HPDE6-E6E7 (cell line): ENCODE data around the gene EMILIN2.

Source experiments
- DNase-seq: peaks from one replicate; pipeline ENCODE4 v3.0.0; 2011; ENCODE audit warnings: missing footprints; ENCODE audit errors: extremely low spot score

EMILIN2 gene

DNA sequence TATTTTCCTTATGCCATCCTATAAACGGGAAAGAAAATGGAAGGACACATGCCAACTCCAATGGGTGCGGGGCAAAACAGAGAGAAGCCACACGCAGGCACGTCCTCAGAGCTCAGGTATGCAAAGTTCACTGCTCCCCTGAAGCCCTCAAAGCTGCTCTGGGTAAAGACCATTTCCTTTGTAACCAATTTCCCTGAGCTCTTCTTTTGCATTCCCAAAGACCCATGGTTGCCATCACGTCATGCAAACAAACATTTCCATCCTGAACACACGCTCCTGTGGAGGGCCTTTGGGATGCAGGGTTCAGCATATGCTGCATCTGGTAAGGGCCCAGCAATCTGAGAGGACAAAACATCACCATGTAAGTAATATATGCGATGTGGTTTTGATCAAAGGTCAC is 69.4 kb downstream of the EMILIN2 start:
- no peak for DNase-seq

DNA sequence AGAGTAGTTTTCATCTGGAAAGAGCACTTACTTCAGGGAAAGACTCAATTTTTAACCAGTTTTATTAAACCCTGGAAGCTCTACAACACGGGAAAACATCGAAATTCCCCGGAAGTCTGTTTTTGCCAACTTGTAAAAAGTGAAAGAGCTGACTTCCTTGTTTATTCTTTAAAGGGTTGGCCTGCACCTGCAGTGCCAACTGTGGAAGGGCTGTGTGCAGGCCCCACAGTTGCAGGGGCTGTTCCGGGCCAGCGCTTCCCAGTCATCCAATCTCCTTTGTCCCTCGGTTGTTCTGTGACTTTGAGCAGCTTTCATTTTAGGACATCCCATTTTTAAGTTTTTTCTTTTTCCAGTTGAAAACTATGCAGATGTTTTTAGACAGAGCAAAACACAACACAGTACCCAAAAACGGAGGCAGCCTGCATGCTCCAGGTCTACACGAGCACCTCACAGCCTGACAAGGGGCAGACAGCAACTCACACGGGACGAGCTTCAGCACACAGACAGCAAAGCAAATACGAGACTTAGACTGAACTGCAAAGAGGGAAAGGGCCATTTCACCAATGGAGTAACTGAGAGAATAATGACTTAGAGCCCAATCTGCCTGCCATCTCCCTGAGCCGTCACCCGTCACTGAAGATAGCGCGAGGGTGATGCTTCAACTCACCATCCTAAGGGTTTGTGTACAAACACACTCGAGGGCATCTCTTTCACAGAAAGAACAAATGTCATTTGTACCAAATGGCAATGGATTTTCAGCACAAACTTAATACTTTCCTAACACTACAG is 70.6 kb downstream of the EMILIN2 start:
- no peak for DNase-seq

DNA sequence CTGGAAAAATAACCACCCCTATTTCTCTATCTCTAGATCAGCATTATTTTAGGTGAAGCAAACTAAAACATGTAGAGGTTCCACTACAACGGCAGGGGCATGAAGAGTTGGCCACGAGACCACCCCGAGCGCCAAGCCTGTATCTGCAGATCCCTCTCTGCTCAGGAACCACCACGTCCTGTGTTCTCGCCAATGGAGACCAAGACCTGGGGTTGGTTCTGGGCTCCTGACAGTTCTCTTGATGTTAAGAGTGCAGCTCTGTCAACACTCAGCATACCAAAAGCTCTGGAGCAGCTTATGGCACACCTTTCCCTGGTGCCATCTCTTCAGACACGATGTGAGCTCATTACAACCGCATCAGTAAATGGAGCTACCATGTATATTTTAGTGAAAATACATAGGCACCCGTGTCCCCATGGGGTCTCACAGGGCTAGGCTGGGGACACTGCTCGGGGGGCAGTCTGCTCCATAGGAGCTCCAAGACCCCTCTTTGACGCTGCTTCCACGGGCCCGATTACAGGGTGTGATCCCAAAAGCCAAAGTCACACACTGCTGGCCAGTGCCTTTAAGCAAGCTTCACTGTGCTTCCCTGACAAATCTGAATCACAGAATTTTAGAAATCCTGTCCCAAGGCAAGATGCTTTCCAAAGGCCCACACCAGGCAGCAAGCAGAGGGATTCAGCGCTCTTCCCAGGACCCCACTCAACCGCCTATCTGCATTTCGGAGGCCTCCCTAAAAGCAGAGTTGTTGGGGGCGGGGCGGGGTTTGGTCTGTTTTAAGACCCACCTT is 72.2 kb downstream of the EMILIN2 start:
- DNase-seq = no peak

DNA sequence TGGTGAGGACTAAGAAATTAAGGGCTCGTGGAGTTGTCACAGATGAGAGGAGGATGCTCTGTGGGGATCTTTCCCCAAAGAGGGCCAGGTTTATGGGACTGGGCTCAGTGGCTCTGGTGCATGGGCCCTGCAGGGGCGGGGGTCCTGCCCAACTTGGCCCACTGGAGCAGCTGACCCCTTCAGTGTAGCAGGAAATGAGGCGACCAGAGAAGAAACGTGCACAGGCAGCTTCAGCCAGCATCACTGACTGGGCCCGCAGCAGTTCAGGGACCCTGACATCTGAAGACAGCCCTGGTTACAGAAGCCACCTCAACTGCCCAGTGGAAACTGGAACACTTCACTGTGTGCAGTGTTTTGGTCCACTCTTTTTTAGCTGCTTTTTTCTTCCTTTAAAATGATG is 72.8 kb downstream of the EMILIN2 start:
- DNase-seq = no peak

DNA sequence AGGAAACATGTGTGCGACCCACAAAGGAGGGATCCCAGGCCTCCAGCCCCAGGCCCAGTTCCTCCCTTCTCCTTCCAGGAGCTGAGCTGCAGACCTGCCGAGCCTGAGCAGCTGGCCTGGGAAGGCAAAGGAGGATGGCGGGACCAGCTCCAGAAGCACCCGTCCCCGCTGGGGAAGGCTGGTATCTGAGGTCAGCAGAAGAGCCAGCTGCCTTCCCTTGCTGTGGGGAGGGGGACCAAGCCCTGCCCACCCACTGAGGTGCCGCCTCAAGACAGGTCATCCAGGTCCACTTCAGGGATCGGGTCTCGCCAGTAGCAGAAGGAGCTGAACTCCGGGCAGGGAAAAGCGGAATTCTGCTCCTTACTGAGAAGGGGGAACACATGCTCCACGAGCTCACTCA is 73.2 kb downstream of the EMILIN2 start:
- DNase-seq = no peak

DNA sequence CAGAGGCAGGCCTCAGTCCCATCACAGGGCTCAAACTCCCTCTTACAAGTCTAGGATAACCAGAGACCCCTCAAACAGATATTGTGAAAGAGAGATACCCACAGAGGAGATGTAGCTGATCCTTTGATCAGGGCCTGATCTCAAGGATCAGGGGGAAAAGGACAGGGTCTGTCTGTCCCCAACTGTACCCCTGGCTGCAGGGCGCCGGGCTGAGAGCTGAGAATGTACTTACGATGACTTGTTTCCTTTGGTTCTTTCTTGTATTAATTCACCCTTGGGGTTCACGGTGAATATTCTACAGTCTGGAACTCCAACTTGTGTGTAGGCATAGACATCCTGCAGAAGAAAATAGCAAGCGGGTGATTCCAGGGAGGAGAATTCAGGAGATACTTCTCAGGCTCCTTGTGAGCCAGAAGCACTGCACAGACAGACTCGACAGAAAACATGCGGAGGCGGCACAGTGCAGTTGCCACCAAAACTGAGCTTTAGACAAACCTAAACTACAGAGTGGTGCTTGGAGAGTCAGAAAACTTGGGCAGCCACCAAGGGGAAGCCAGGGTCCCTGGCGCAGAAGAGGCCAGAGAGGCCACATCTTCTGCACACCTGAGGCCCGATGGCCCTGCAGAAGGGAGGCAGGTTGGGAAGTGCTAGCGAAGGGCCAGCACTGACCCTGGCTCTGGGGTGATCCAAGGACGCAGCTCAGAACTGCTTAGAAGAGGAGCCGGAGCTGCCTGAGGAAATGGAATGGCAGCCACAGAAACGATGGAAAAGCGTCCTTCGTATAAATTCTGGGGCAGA is 73.9 kb downstream of the EMILIN2 start:
- no peak for DNase-seq

DNA sequence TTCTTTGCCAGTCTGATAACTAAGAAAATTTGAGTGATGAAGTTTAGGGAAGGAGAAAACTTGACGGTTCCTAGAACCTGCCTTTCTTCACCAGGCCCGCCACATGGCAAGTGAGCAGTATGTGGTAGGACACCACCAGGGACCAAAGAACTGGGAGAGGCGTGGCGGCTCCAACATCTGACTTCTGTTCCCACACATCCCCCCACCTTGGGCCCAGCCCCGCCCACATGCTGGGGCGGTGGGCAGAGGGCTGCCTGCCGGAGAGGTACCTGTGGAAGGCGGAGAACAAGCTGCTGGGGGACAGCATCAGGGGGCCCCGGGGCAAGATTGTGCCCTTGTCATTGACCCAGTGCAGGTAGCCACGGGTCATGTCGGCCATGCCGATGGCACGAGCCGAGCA is 75.0 kb downstream of the EMILIN2 start:
- no peak for DNase-seq

DNA sequence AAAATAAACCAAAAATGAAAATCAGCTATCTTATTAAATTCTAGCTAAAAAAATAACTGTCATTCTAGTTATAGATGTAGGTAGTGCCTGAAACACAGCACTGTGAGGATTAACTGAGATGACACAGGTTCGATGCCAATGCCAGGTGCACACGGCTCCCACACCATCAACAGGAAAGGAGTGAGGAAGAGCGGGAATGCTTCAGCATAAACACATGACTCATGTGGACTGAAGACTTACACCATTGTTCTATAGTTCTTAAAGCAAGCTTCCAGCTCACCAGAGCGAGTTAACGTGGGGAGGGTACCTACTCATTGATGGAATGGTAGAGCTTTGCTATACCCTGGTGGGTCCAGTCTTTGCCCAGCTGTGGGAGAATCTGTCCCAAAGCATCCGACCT is 76.7 kb downstream of the EMILIN2 start:
- no peak for DNase-seq

DNA sequence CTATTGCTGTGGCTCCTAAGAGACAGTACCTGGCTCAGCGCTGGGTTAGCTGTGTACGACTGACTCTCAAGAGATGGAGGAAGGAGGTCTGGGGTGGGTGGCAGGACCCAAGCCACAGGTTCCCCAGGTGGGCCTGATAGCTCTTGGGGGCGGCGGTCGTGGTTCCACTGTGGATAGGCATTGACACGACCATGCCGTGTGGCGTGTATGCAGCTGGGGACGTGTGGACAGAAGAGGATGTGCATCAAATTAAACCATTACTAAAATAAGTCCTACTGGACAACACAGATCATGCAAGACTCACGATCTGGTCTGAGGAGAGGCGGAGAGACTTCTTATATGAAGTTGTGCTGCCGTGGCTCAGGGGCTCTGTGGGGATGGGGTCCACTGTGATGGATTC is 78.1 kb downstream of the EMILIN2 start:
- no peak for DNase-seq

DNA sequence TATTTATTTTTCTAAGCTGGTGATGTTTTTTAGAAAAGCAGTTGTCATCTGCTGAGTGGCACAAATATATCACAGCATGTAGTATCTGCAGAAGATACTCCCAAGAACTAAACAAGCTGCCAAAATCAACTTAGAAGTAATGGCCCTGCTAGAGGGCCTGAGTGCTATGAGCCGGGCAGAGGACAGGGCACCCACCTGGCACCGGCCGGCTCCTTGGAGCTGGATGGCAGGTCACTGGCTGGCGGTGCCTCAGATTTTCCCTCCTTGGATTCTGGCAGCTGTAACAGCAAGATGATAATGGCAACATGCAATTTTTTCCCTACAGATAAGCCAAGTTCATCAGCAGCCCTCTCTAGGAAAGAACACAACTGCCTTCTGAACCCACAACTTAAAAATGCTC is 79.7 kb downstream of the EMILIN2 start:
- DNase-seq = no peak

DNA sequence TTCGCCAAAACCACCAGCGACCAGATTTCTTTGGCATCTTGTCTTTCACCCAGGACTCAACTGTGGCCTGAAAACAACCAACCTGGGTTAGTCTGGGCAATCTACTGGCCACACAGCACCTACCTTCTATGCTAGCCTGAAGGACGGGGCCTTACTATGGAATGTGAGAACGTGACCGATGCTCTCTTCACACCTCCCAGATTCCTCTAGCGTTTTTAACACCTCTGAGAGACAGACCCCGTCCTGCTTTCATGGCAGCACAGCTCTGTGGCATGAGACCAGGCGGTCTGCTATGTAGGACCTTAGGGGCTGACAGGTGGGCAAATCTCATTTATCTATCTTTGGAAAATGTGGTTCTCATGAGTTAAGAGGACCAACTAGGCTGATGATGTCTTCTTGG is 80.9 kb downstream of the EMILIN2 start:
- DNase-seq = no peak

DNA sequence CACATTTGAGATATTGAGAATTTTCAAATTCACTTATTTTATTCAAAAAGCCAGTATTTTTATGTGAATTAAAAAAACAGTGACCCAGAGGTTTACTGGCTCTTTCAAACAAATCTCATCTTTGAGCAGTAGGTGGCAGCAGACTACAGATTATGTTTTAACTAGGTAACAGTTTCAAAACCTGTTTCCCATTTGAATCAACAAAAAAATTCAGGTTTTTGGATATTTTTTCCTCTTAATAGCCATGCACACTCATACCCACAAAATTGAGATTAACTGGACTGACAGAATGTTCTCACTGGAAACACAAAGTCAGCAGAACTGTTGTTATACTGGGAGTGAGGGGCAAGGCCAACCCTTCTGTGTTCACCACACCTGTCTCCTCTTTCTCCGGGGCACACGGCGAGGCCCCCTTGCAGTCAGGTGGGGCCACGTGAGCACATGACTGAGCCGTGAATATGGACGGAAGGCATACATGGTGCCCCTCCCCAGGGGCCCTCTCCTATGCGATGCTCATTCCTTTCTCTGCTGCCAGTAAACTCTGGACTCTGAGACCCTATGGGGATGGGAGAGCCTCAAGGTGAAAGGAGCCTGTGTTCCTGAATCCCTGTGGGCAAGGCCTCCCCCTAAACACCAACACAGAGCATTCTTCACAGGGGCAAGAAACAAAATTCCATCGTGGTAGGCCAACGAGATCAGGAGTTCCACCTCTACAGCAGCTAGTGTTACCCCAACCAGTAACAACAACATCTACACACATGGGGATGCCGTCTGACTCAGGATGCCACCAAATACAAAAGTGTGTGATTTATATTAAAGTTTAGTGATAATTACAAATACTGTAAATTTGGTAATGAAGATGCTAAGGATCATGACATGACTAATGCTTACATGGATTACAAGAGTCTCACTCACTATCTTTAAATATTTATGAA is 85.7 kb downstream of the EMILIN2 start:
- peak; percentile 28 for DNase-seq

DNA sequence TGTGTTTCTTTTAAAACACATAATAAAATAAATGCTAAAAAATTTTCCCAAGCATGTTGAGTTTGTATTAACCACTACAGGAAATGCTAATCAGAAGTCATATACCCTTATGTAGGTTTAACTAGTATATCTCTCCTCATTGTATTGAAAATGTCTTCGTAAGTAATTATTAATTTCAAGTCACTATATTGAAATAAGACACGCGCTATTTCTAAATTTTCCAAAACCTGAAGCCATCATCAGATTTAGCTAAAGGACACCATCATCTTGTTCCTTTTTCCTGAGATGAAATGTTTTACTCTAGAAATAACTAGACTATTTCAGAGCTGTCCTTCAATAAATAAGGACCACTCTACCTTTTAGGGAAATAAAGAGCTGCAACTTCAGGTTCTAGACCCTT is 87.2 kb downstream of the EMILIN2 start:
- no peak for DNase-seq

DNA sequence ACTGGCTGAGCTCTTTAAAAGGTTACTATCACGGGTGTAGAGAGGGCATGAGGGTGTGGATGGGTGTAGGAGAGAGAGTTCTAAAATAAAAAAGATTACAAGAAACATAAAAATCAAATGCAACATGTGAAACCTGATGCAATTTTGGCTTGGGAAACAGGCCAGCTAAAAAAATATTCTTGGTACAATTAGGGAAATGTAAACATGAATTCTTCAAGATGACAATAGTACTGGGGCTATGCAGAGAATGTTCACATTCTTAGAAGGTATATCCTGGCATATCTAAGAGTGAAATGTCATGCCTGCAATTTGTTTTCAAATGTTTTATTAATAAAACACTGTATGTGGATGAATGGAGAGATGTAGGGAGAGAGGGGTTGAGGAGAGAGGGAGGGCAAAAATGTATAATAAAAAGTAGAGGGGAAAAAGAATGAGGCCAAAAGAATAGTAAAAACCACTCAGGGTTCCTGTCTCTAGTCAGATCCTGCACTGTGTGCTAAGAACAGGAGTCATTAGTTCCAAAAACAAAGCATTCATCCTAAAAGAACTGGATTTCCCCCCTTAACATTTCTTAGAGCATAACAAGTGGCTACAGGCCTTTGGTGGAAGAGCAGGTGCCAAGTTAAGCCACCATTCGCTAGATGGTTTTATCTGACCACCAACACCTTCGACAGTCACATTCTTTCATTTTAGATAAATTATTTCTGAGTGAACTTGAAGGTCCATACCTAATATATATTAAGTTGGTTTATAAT is 88.8 kb downstream of the EMILIN2 start:
- no peak for DNase-seq

DNA sequence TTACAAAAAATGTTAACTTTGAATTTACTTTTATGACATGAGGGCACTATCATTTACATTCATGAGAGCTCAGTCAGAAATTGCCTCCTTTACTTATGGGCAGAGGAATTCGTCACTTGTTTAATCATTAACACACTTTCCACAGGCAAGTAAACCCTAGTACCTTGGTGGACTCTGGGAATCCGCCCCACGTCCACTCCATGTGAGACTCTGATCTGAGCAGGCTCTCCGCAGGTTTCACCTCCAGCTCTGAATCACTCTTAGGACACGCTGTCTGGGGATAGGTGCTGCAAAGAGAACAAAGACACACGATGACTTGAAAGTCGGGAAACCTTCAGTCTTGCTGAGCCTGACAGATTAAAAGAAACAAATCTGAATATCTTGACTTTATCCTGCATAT is 92.5 kb downstream of the EMILIN2 start:
- DNase-seq = no peak

DNA sequence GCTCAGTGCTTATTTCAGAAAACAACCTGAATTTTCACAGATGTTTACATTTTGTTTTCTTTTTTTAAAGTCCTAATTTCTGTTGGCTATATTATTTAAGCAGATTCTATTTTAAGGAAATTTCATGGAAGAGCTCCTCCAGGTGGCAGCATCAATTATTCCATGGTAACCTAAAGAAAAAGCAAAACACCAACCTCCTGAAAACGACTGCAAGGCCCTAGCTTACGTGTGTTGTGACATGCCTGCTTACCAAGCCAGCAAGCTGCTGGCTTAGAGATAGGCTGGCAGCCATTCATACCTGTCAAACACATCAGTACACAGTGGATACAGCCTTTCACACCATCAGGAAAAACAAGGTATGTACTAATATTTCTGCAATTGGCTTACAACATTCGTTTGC is 101.2 kb downstream of the EMILIN2 start:
- peak; percentile 67 for DNase-seq

DNA sequence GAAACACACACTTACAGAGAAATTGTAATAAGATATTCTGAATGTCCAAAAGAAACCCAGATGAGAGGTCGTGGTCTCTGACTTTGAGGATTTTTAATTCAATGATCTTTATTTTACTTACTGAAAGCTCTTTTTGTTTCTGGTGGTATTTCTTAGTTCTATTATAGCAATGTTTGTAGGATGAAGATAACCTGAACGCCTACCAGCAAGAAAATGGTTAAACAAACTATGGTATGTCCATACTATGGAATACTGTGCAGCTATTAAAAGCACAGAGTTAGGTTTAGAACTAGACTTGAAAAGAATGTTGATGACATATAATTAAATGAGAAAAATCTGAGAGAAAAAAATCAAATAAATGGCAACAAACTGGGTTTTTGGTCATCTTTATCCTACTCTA is 105.8 kb downstream of the EMILIN2 start:
- no peak for DNase-seq

DNA sequence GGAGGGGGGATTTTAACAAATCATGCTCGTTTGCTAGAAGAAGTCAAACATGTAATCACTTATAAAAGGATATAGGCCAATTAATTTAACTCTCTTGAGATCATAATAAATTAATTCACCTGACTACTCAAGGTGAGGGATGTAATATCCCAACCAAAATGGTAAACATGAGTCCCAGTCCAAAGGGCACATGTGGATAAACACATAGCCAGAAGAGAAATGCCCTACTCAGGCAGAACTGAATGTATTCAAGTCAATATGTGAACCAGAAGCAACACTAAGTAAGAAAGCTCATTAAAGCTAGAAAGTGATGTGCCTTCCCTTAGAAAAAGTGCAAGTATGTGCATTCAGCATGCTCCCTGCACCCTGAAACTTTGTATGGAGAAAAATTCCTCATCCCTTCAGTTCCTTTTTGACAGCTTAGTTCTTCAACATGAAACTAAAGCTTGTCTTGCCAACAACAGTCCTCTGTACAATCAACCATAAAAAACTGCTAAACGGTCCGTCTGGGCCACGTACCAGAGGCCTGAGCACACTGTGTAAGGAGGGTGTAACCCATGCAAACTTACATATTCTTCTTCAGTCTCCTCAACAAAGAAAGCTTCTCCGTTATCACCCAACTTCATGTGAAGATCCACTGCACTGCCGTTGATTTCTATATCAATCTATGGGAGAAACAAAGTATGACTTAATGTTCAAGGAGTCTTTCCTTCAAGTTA is 107.3 kb downstream of the EMILIN2 start:
- DNase-seq = no peak

DNA sequence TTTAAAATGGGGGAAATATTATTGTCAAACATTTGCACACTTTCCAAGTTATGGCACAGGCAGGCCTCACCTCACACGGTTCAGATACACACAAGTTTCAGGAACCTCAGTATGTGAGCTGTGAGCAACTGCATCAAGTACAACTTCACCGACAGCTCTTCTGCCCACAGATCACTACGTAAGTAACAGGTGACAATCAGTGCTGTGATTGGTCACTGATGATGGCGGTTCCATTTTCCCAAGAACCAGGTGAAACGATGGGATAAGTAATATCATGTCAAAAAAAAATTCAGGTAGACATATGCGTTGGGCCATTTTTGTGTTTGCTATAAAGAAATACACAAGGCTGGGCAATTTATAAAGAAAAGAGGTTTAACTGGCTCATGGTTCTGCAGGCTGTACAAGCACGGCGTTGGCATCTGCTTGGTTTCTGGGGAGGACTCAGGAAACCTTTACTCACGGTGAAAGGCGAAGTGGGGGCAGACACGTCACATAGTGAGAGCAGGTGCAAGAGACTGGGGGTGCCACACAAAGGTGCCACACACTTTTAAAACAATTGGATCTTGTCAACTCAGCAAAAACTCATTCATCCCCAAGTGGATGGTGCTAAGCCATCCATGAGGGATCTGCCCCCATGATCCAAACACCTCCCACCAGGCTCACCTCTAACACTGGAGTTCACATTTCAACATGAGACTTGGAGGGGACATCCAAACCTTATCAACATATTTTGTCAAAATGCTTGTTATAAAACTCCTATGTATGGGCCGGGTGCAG is 108.3 kb downstream of the EMILIN2 start:
- no peak for DNase-seq
